CD4-positive, alpha-beta T cell treated with Interferon alpha-2 for 1 hour (primary cell): Measurements from ENCODE around the gene IL1F10.

Experiments
- DNase-seq, 2 donors: peaks; one replicate each; pipeline ENCODE4 v3.0.0-alpha.2; 2020 to 2022

Gene IL1F10

GRCh38 chr2:113067681-113068080, at the start of gene IL1F10:
TSS of gene IL1F10 (plus strand) at chr2:113067970. CDS start at chr2:113072739, 4,769 bp downstream.
- no peak for DNase-seq

- DNase-seq = no peak
These were observed 49.3 kb upstream of the IL1F10 start for GRCh38 chr2:113018509-113018908.

- DNase-seq = no peak
These were observed 46.5 kb upstream of the IL1F10 start for GRCh38 chr2:113021312-113021711.

GRCh38 chr2:113024764-113025163, 43.0 kb upstream of the IL1F10 start:
- DNase-seq = no peak

- DNase-seq = no peak
These were observed 42.0 kb upstream of the IL1F10 start for GRCh38 chr2:113025737-113026136.

GRCh38 chr2:113027691-113028090, 40.1 kb upstream of the IL1F10 start:
- no peak for DNase-seq

- DNase-seq = no peak
These were observed 39.7 kb upstream of the IL1F10 start for GRCh38 chr2:113028112-113028511.

- DNase-seq = no peak
These were observed 35.0 kb upstream of the IL1F10 start for GRCh38 chr2:113032737-113033136.

- no peak for DNase-seq
These were observed 33.8 kb upstream of the IL1F10 start for GRCh38 chr2:113034016-113034415.

GRCh38 chr2:113036763-113037162, 31.0 kb upstream of the IL1F10 start:
- no peak for DNase-seq

- no peak for DNase-seq
These were observed 29.5 kb upstream of the IL1F10 start for GRCh38 chr2:113038291-113038690.

GRCh38 chr2:113039158-113039557, 28.6 kb upstream of the IL1F10 start:
- DNase-seq = no peak

- no peak for DNase-seq
These were observed 28.1 kb upstream of the IL1F10 start for GRCh38 chr2:113039719-113040118.

- DNase-seq = no peak
These were observed 25.9 kb upstream of the IL1F10 start for GRCh38 chr2:113041871-113042270.

GRCh38 chr2:113046465-113046864, 21.3 kb upstream of the IL1F10 start:
- no peak for DNase-seq

- no peak for DNase-seq
These were observed 16.6 kb upstream of the IL1F10 start for GRCh38 chr2:113050921-113051895.

- DNase-seq = no peak
These were observed 15.3 kb upstream of the IL1F10 start, which contains the start of gene IL36B for GRCh38 chr2:113052396-113052917. TSS of gene IL36B (minus strand) at chr2:113052867.

- no peak for DNase-seq
These were observed 14.1 kb upstream of the IL1F10 start for GRCh38 chr2:113053666-113054065.

GRCh38 chr2:113054066-113054465, 13.7 kb upstream of the IL1F10 start:
- DNase-seq = no peak

- DNase-seq = no peak
These were observed 11.2 kb upstream of the IL1F10 start for GRCh38 chr2:113056521-113056920.

- no peak for DNase-seq
These were observed 10.7 kb upstream of the IL1F10 start for GRCh38 chr2:113057117-113057516.

- DNase-seq = no peak
These were observed 9.3 kb upstream of the IL1F10 start for GRCh38 chr2:113058411-113058994.

- DNase-seq = no peak
These were observed 8.5 kb upstream of the IL1F10 start, which contains the start of gene IL36RN for GRCh38 chr2:113058998-113059960. TSS of gene IL36RN (plus strand) at chr2:113059198. CDS start at chr2:113059439, 241 bp downstream.
